ENCODE measurements around the gene XRCC5.

XRCC5 gene

GRCh38 chr2:216118474-216118873 lies 9.3 kb downstream of the XRCC5 start:
- peaks cover 96% of the 10 kb centered on the region for H3K36me3 ChIP-seq (ENCODE audit: insufficient read depth, low read length)
- peak overlapping the region; percentile 18; the same call in 1 of the 2 replicates for H3K4me3 ChIP-seq
- TF ChIP-seq EZH2 (IDR thresholded peaks at IDR 0.05) (no peak), POLR2AphosphoS5 (IDR thresholded peaks at IDR 0.05; ENCODE audit: borderline replicate concordance, low read depth, low read length) (no peak), FOXP2 (optimal IDR thresholded peaks at IDR 0.05; ENCODE audit: control extremely low read depth, extremely low read length, insufficient read depth) (no peak)
- H3K9me3 ChIP-seq (ENCODE audit: low read depth, low read length) = no peaks in the 10 kb centered on the region
- no peak for DNase-seq (ENCODE audit: low read depth, low spot score)
- H3K9ac ChIP-seq (ENCODE audit: insufficient read length) = peak overlapping the region; percentile 24
- peak overlapping the region; percentile 69 for H3K27ac ChIP-seq

- no peaks in the 10 kb centered on the region for H3K9me3 ChIP-seq (ENCODE audit: low read depth, low read length)
- peak overlapping the region; percentile 69 for H3K27ac ChIP-seq
- H3K9ac ChIP-seq (ENCODE audit: insufficient read length) = peak overlapping the region; percentile 33
- peak overlapping the region; percentile 41 for H3K4me3 ChIP-seq
- peaks cover 96% of the 10 kb centered on the region for H3K36me3 ChIP-seq (ENCODE audit: insufficient read depth, low read length)
- no peak for DNase-seq (ENCODE audit: low read depth, low spot score)
- TF ChIP-seq EZH2 (IDR thresholded peaks at IDR 0.05) = no peak
- TF ChIP-seq FOXP2 (optimal IDR thresholded peaks at IDR 0.05; ENCODE audit: control extremely low read depth, extremely low read length, insufficient read depth) = no peak
- TF ChIP-seq POLR2AphosphoS5 (IDR thresholded peaks at IDR 0.05; ENCODE audit: borderline replicate concordance, low read depth, low read length) = no peak
Measured at GRCh38 chr2:216119146-216119545, 10.0 kb downstream of the XRCC5 start.

DNA sequence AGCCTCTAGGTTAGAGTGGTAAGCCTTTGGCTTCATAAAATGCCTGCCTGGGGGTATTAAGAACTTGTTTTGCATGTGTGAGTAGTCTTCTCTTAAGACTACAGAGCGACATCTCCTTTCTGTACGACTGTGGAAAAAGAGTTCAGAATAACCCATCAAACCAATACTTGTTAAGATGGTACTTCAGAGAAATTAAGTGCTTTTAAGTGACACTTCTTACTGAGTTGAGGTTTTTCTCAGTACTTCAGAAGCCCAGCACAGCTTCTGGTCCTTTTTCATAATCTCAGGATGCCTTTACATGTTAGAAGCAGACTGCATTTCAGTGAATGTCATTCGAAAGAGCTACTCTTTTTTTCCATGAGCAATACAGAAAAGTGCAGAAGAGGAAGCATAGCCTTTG lies 10.8 kb downstream of the XRCC5 start:
- TF ChIP-seq EZH2 (IDR thresholded peaks at IDR 0.05) (no peak), POLR2AphosphoS5 (IDR thresholded peaks at IDR 0.05; ENCODE audit: borderline replicate concordance, low read depth, low read length) (peak; percentile 21; the same call in 1 of the 2 replicates), FOXP2 (optimal IDR thresholded peaks at IDR 0.05; ENCODE audit: control extremely low read depth, extremely low read length, insufficient read depth) (no peak)
- Histone ChIP-seq H3K27ac (peak overlapping the region; percentile 69), H3K36me3 (ENCODE audit: insufficient read depth, low read length) (peaks cover 100% of the 10 kb centered on the region), H3K9ac (ENCODE audit: insufficient read length) (peak overlapping the region; percentile 33), H3K4me3 (peak overlapping the region; percentile 41; the same call in 1 of the 2 replicates), H3K9me3 (ENCODE audit: low read depth, low read length) (no peaks in the 10 kb centered on the region)
- no peak for DNase-seq (ENCODE audit: low read depth, low spot score)

DNA sequence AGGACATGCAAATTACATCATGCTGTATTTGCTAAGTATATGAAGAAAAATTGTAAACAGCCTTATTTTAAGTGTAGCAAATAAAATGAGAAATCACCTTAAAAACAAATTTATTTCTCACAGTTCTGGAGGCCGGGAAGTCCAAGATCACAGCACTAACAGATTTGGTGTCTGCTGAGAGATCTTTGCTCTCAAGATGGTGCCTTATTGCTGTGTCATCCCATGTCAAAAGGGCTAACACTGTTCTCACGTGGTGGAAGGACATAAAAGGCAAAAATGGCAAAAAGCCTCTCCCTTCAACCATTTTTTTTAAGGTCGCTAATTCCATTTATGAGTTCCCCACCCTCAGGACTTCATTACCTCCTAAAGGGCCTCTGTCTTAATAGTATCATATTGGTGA lies 12.1 kb downstream of the XRCC5 start:
- H3K9ac ChIP-seq (ENCODE audit: insufficient read length) = no peak overlapping the region
- TF ChIP-seq FOXP2 (optimal IDR thresholded peaks at IDR 0.05; ENCODE audit: control extremely low read depth, extremely low read length, insufficient read depth) = no peak
- TF ChIP-seq POLR2AphosphoS5 (IDR thresholded peaks at IDR 0.05; ENCODE audit: borderline replicate concordance, low read depth, low read length) = no peak
- TF ChIP-seq EZH2 (IDR thresholded peaks at IDR 0.05) = no peak
- no peak overlapping the region for H3K27ac ChIP-seq
- peaks cover 100% of the 10 kb centered on the region for H3K36me3 ChIP-seq (ENCODE audit: insufficient read depth, low read length)
- DNase-seq (ENCODE audit: low read depth, low spot score) = no peak
- H3K9me3 ChIP-seq (ENCODE audit: low read depth, low read length) = no peaks in the 10 kb centered on the region
- no peak overlapping the region for H3K4me3 ChIP-seq

DNA sequence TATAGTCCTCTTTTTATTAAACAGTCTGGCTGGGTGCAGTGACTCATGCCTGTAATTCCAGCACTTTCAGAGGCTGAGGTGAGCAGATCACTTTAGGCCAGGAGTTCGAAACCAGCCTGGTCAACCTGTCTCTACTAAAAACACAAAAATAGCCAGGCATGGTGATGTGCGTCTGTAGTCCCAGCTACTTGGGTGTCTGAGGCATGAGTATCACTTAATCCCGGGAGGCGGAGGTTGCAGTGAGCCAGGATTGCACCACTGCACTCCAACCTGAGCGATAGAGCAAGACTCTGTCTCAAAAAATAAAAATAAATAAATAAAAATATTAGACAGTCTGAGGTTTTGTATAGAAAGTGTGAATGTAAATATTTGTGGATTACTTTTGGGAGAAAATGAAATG lies 17.8 kb downstream of the XRCC5 start:
- Histone ChIP-seq H3K9me3 (ENCODE audit: low read depth, low read length) (no peaks in the 10 kb centered on the region), H3K27ac (no peak overlapping the region), H3K9ac (ENCODE audit: insufficient read length) (no peak overlapping the region), H3K36me3 (ENCODE audit: insufficient read depth, low read length) (peaks cover 96% of the 10 kb centered on the region), H3K4me3 (no peak overlapping the region)
- TF ChIP-seq POLR2AphosphoS5 (IDR thresholded peaks at IDR 0.05; ENCODE audit: borderline replicate concordance, low read depth, low read length) (no peak), EZH2 (IDR thresholded peaks at IDR 0.05) (no peak), FOXP2 (optimal IDR thresholded peaks at IDR 0.05; ENCODE audit: control extremely low read depth, extremely low read length, insufficient read depth) (no peak)
- DNase-seq (ENCODE audit: low read depth, low spot score) = no peak

- H3K27ac ChIP-seq = 0 out of 2 replicates have a peak overlapping the region, but pooled peaks have one; percentile 11
- DNase-seq (ENCODE audit: low read depth, low spot score) = no peak
- TF ChIP-seq FOXP2 (optimal IDR thresholded peaks at IDR 0.05; ENCODE audit: control extremely low read depth, extremely low read length, insufficient read depth) (no peak), POLR2AphosphoS5 (IDR thresholded peaks at IDR 0.05; ENCODE audit: borderline replicate concordance, low read depth, low read length) (no peak), EZH2 (IDR thresholded peaks at IDR 0.05) (no peak)
- no peaks in the 10 kb centered on the region for H3K9me3 ChIP-seq (ENCODE audit: low read depth, low read length)
- H3K9ac ChIP-seq (ENCODE audit: insufficient read length) = no peak overlapping the region
- H3K36me3 ChIP-seq (ENCODE audit: insufficient read depth, low read length) = peaks cover 96% of the 10 kb centered on the region
- H3K4me3 ChIP-seq = no peak overlapping the region
Measured at GRCh38 chr2:216130346-216130971, 21.3 kb downstream of the XRCC5 start.

DNA sequence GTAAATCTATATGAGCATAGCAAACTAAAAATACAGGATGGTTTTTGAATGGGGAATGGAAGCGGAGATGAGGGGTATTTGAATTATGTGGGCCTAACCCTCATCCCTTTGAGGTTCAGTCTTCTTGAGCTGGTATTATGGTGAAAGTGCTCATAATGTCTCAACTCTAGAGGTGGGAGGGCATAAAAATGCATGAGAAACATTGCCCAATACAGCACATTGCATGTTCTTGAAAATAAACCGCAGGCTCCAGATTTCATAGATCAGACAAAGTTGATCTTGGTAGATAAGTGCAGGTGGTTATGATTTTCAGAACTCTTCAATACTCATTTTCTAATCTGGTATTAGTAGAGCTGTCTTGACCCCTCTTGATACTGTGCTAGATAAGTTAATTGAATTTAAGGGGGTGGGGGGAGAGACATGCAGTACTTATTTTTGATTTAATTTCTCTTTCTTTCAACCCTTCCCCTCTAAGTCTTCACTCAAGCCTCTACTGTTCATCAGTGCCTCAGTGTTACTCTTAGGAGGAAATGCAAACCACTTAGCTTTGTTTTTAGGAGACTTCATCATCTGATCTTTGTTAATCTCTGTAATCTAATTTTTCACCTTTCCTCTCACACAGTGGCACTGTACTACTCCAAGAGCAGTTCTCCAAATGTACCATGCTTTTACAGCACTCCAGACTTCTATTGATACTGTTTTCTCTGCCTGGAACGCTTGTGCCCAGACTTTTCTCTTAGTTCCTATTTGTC lies 22.2 kb downstream of the XRCC5 start:
- no peak for TF ChIP-seq POLR2AphosphoS5 (IDR thresholded peaks at IDR 0.05; ENCODE audit: borderline replicate concordance, low read depth, low read length)
- no peak for TF ChIP-seq EZH2 (IDR thresholded peaks at IDR 0.05)
- no peak for TF ChIP-seq FOXP2 (optimal IDR thresholded peaks at IDR 0.05; ENCODE audit: control extremely low read depth, extremely low read length, insufficient read depth)
- H3K9me3 ChIP-seq (ENCODE audit: low read depth, low read length) = no peaks in the 10 kb centered on the region
- no peak overlapping the region for H3K27ac ChIP-seq
- H3K4me3 ChIP-seq = no peak overlapping the region
- H3K9ac ChIP-seq (ENCODE audit: insufficient read length) = no peak overlapping the region
- H3K36me3 ChIP-seq (ENCODE audit: insufficient read depth, low read length) = peaks cover 96% of the 10 kb centered on the region
- no peak for DNase-seq (ENCODE audit: low read depth, low spot score)

DNA sequence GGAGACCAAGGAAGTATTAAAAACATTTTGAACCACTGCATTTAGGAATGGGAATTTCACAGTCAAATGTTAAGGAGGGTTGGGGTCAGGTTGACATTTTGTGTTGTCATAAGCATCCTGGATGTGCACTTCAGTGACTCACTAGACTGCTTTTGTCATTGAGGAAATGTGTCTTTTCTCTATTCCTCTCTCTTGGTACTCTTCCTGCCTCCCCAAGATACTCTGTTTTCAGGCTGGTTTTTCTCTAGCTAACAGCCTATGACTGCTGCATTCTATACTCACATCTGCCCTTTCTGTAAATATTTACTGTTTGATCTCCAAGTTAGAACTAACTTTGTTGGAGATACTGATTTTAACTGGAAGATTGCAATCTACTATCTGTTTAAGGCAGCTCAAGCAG lies 23.4 kb downstream of the XRCC5 start:
- no peak overlapping the region for H3K9ac ChIP-seq (ENCODE audit: insufficient read length)
- H3K27ac ChIP-seq = no peak overlapping the region
- no peaks in the 10 kb centered on the region for H3K9me3 ChIP-seq (ENCODE audit: low read depth, low read length)
- H3K4me3 ChIP-seq = no peak overlapping the region
- no peak for DNase-seq (ENCODE audit: low read depth, low spot score)
- H3K36me3 ChIP-seq (ENCODE audit: insufficient read depth, low read length) = peaks cover 97% of the 10 kb centered on the region
- no peak for TF ChIP-seq FOXP2 (optimal IDR thresholded peaks at IDR 0.05; ENCODE audit: control extremely low read depth, extremely low read length, insufficient read depth)
- no peak for TF ChIP-seq POLR2AphosphoS5 (IDR thresholded peaks at IDR 0.05; ENCODE audit: borderline replicate concordance, low read depth, low read length)
- no peak for TF ChIP-seq EZH2 (IDR thresholded peaks at IDR 0.05)
